Natural killer cell (primary cell): ENCODE data around the gene CAPN13. TPM values are rescaled to one million over a fixed set of nuclear protein-coding genes. Genes with fewer than 3 reads are reported as not detected.

Source experiments
- ATAC-seq, 3 donors: fragments of 150-1000 bp in 2 of 3; fragments of 200-7000 bp in 1 of 3; cut with Tn5 transposase; 1 replicate in 1 of 3; 2 replicates in 2 of 3; pipeline ENCODE4 v1.10.0; 2021; ENCODE audit warnings: mild to moderate bottlenecking in 2 of 3, moderate library complexity in 2 of 3
- DNase-seq, 2 donors: peaks; one replicate each; pipeline versions ENCODE4 v3.0.0 to v3.0.0-alpha.2; 2013 to 2021; ENCODE audit warnings: mixed read lengths in 1 of 2
- H3K27ac ChIP-seq: one replicate; pipeline ENCODE4 v1.5.1; 2013; ENCODE audit warnings: mild to moderate bottlenecking, low read length
- H3K27me3 ChIP-seq: one replicate; pipeline ENCODE4 v1.6.1; 2013; ENCODE audit warnings: low read length; ENCODE audit not compliant: control insufficient read depth, insufficient read depth
- H3K36me3 ChIP-seq: one replicate; pipeline ENCODE4 v1.6.1; 2013; ENCODE audit warnings: low read length; ENCODE audit not compliant: control insufficient read depth, insufficient read depth
- H3K4me1 ChIP-seq: one replicate; pipeline ENCODE4 v1.6.1; 2013; ENCODE audit warnings: low read length; ENCODE audit not compliant: control insufficient read depth, insufficient read depth
- H3K4me3 ChIP-seq: one replicate; pipeline ENCODE4 v1.5.1; 2013; ENCODE audit warnings: low read length
- H3K9me3 ChIP-seq: one replicate; pipeline ENCODE4 v1.6.1; 2013; ENCODE audit warnings: low read length; ENCODE audit not compliant: control insufficient read depth, insufficient read depth
- H3K27ac Mint-ChIP-seq, 2 donors: one replicate each; pipeline ENCODE4 v1.8.0; 2022; ENCODE audit warnings: mild to moderate bottlenecking in 2 of 2, mixed read lengths in 2 of 2, moderate library complexity in 1 of 2
- H3K27me3 Mint-ChIP-seq, 2 donors: one replicate each; pipeline ENCODE4 v1.8.0; 2022; ENCODE audit warnings: low read depth in 2 of 2, mixed read lengths in 2 of 2
- H3K36me3 Mint-ChIP-seq: one replicate; pipeline ENCODE4 v1.8.0; 2022; ENCODE audit warnings: mixed read lengths
- H3K4me1 Mint-ChIP-seq, 2 donors: one replicate each; pipeline ENCODE4 v1.8.0; 2022; ENCODE audit warnings: mixed read lengths in 2 of 2
- H3K4me3 Mint-ChIP-seq: one replicate; pipeline ENCODE4 v1.8.0; 2022; ENCODE audit warnings: mild to moderate bottlenecking, moderate library complexity, mixed read lengths
- H3K9me3 Mint-ChIP-seq, 2 donors: one replicate each; pipeline ENCODE4 v1.8.0; 2022; ENCODE audit warnings: mixed read lengths in 2 of 2
- WGBS: methylation state at CpG from one replicate; pipeline ENCODE4 v1.1.7; 2013; ENCODE audit warnings: missing lambda C conversion rate; ENCODE audit not compliant: insufficient coverage; 5-methylcytosine and 5-hydroxymethylcytosine counted together
- intact Hi-C: fragments of 100-400 bp; cut with micrococcal nuclease; formaldehyde crosslinking; loops from one replicate; pipeline ENCODE4 v1.14.2; 2022
- total RNA-seq, 4 donors: library from RNA; stranded (reverse); fragments of 120-200 nt in 1 of 4; gene quantifications; one replicate each; pipeline versions ENCODE4 v1.2.3 to v1.2.4, GENCODE V29; 2013 to 2022
- TF ChIP-seq, protein P1 (sequence below): fragments of 200-600 bp; IDR thresholded peaks from one replicate; pipeline ENCODE4 v1.8.0; 2022; ENCODE audit warnings: antibody characterized with exemption

CAPN13 gene
- total RNA-seq, 3 donors from 2014 or later (not counting 1 experiment from before 2014, with no cell fraction given) = not detected

DNA sequence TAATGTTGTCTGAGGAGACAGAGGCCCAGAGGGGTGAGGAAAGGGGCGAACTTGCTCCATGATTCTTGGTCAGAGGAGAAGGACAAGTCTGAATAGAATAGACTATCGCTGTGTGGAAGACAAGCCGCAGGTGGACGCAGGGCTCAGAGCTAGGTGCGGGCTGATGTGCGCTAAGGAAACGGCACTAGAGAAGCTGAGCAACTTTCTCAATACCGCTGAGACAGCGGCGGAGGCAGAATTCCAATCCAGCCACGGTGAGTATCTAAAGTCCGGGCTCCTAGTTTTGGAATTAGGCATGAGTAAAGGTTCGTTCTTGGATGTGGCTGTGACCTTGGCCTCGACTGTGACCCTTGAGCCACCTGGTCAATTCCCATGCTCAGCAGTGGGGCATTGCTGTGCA, 47.8 kb downstream of the CAPN13 start:
- H3K27me3 ChIP-seq = no peaks in the 10 kb centered on the region
- intact Hi-C loops = no loop called here

DNA sequence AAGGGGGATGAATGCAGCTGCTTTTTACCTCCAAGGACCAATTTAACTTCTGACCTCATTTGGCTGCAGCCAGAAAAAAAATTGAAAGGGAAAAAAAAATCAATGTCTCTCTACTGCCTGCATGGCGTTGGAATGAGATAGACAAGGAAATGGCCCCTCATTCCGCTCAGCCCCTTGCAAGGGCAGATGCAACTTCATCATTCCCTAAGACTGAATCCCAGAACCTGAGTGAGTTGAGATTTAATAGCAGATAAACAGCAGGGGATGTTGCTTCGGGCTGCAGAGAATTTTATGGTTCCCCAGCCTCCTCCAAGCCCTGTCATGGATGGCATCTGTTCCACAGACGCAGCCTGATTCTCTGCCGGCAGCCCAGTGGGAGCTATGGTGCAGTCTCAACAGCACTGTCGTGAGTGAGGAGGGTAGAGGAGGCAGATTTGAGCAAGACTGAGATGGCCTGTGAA, 49.0 kb downstream of the CAPN13 start:
- Histone ChIP-seq H3K4me3 (no peak overlapping the region), H3K27ac (no peak overlapping the region), H3K36me3 (no peaks in the 10 kb centered on the region), H3K9me3 (no peaks in the 10 kb centered on the region), H3K27me3 (no peaks in the 10 kb centered on the region), H3K4me1 (no peaks in the 10 kb centered on the region)
- 70% methylated on average over 6 of the region's 6 CpGs for WGBS
- no peaks in the 10 kb centered on the region for H3K36me3 Mint-ChIP-seq
- no peaks in the 10 kb centered on the region for H3K4me1 Mint-ChIP-seq
- no peak overlapping the region for H3K27ac Mint-ChIP-seq
- H3K9me3 Mint-ChIP-seq = no peaks in the 10 kb centered on the region
- H3K27me3 Mint-ChIP-seq = peaks cover 13 to 29% of the 10 kb centered on the region in 2 donors
- H3K4me3 Mint-ChIP-seq = no peak overlapping the region
- DNase-seq = no peak
- intact Hi-C loops = no loop called here
- TF ChIP-seq, protein P1, sequence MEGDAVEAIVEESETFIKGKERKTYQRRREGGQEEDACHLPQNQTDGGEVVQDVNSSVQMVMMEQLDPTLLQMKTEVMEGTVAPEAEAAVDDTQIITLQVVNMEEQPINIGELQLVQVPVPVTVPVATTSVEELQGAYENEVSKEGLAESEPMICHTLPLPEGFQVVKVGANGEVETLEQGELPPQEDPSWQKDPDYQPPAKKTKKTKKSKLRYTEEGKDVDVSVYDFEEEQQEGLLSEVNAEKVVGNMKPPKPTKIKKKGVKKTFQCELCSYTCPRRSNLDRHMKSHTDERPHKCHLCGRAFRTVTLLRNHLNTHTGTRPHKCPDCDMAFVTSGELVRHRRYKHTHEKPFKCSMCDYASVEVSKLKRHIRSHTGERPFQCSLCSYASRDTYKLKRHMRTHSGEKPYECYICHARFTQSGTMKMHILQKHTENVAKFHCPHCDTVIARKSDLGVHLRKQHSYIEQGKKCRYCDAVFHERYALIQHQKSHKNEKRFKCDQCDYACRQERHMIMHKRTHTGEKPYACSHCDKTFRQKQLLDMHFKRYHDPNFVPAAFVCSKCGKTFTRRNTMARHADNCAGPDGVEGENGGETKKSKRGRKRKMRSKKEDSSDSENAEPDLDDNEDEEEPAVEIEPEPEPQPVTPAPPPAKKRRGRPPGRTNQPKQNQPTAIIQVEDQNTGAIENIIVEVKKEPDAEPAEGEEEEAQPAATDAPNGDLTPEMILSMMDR = no peak
- ATAC-seq = no peak

More for the DNA sequence above, 47.8 kb downstream of the CAPN13 start:
- H3K4me3 Mint-ChIP-seq = no peak overlapping the region
- H3K9me3 Mint-ChIP-seq = no peaks in the 10 kb centered on the region
- Histone ChIP-seq H3K36me3 (no peaks in the 10 kb centered on the region), H3K9me3 (no peaks in the 10 kb centered on the region), H3K4me3 (no peak overlapping the region), H3K4me1 (no peaks in the 10 kb centered on the region), H3K27ac (no peak overlapping the region)
- H3K27me3 Mint-ChIP-seq = peaks cover 8 to 19% of the 10 kb centered on the region in 2 donors
- no peaks in the 10 kb centered on the region for H3K4me1 Mint-ChIP-seq
- WGBS = 92% methylated on average over 14 of the region's 14 CpGs
- no peaks in the 10 kb centered on the region for H3K36me3 Mint-ChIP-seq
- ATAC-seq (no peak), DNase-seq (no peak)
- no peak overlapping the region for H3K27ac Mint-ChIP-seq
- TF ChIP-seq, protein P1 = no peak

DNA sequence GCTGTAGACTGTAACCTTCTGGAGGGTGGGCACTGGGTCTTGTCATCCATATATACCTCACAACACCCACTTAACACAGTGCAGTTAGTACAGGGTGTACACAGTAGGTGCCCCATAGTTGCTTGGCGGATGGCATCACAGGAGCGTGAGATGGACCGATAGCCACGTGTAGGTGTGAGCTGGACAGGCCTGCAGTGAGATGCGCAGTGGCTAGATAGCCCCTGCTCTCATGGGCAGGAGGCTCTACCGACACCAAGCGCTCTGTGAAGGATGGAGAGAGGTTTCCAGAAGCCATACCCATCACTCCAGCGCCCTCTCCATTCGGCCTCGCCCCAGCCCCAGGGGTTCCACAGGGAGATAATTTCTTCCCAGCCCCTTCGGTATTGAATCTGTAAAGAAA, 49.5 kb downstream of the CAPN13 start:
- H3K4me3 Mint-ChIP-seq = no peak overlapping the region
- 84% methylated on average over 11 of the region's 11 CpGs for WGBS
- TF ChIP-seq, protein P1 = no peak
- Histone ChIP-seq H3K36me3 (no peaks in the 10 kb centered on the region), H3K9me3 (no peaks in the 10 kb centered on the region), H3K4me3 (no peak overlapping the region), H3K4me1 (no peaks in the 10 kb centered on the region), H3K27me3 (no peaks in the 10 kb centered on the region), H3K27ac (no peak overlapping the region)
- no peaks in the 10 kb centered on the region for H3K9me3 Mint-ChIP-seq
- intact Hi-C loops = no loop called here
- H3K36me3 Mint-ChIP-seq = no peaks in the 10 kb centered on the region
- no peak overlapping the region for H3K27ac Mint-ChIP-seq
- no peaks in the 10 kb centered on the region for H3K4me1 Mint-ChIP-seq
- no peak for ATAC-seq
- DNase-seq = no peak
- H3K27me3 Mint-ChIP-seq = peaks cover 13 to 30% of the 10 kb centered on the region in 2 donors

DNA sequence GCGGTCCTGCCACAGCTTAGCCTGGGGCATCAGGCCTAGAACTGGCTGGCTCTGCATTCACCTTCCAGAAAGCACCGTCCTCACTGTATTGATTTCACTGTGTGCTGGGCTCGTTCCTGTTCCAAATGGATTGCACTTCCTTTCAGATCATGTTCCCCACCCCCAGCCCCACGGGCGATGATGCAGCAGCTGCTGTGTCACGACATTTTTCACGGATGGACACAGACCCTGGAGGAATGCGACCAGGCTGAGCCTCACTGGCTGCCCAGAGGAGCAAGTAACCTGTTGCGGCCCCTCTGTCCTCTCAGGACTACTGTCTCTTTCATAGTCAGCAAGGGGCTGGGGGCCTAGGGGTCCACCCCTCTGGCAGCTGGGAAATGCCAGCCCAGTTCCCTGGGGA, 50.3 kb downstream of the CAPN13 start:
- TF ChIP-seq, protein P1 = no peak

More for the DNA sequence above, 50.3 kb downstream of the CAPN13 start:
- Histone ChIP-seq H3K4me1 (no peaks in the 10 kb centered on the region), H3K4me3 (no peak overlapping the region), H3K36me3 (no peaks in the 10 kb centered on the region), H3K27ac (no peak overlapping the region), H3K27me3 (no peaks in the 10 kb centered on the region), H3K9me3 (no peaks in the 10 kb centered on the region)
- intact Hi-C loops = no loop called here
- H3K27ac Mint-ChIP-seq = no peak overlapping the region
- ATAC-seq (no peak), DNase-seq (no peak)
- H3K9me3 Mint-ChIP-seq = no peaks in the 10 kb centered on the region
- no peaks in the 10 kb centered on the region for H3K36me3 Mint-ChIP-seq
- no peak overlapping the region for H3K4me3 Mint-ChIP-seq
- WGBS = 87% methylated on average over 9 of the region's 9 CpGs
- peaks cover 13 to 35% of the 10 kb centered on the region in 2 donors for H3K27me3 Mint-ChIP-seq
- H3K4me1 Mint-ChIP-seq = no peaks in the 10 kb centered on the region
